Caco-2 (cell line): ENCODE data around the gene MUC22. TPM values are rescaled to one million over a fixed set of nuclear protein-coding genes. Genes with fewer than 3 reads are reported as not detected.
"Not testable (repeated sequence)": the region's sequence is repeated elsewhere in the genome, so short reads cannot be mapped to it uniquely, and the experiment has no call there.

Source experiments
- BruUV-seq: library from RNA; stranded (reverse); fragments of 400-500 nt; replicated peaks from 2 replicates; lab custom pipeline; 2021; lab: Mats Ljungman, UMichigan
- CTCF ChIA-PET: fragments of 300-600 bp; sonication (Branson Sonifier 250); formaldehyde crosslinking; loops from one replicate; lab custom pipeline; 2022; ENCODE audit warnings: antibody characterized with exemption; lab: Charles Lee
- POLR2A ChIA-PET: fragments of 300-600 bp; sonication (Branson Sonifier 250); formaldehyde crosslinking; loops from one replicate; lab custom pipeline; 2022; ENCODE audit warnings: antibody characterized with exemption; lab: Charles Lee
- DNase-seq, 2 experiments: peaks; one replicate each; pipeline versions ENCODE4 v3.0.0 to v3.0.0-alpha.2; 2020 to 2022
- H3K27me3 ChIP-seq: replicated peaks from 2 replicates; pipeline ENCODE4 v1.6.0; 2011; ENCODE audit warnings: low read length; ENCODE audit not compliant: control insufficient read depth, insufficient read depth
- H3K36me3 ChIP-seq: 2 replicates; pipeline ENCODE4 v1.5.1; 2011; ENCODE audit warnings: low read length; ENCODE audit not compliant: control insufficient read depth, insufficient read depth
- H3K4me1 ChIP-seq: fragments of 250-450 bp; sonication (Bioruptor Pico); 2 replicates; pipeline ENCODE4 v1.5.1; 2020; ENCODE audit warnings: mild to moderate bottlenecking
- H3K4me3 ChIP-seq: 2 replicates; pipeline ENCODE4 v1.5.1; 2011; ENCODE audit warnings: low read depth, mild to moderate bottlenecking, control low read depth, low read length
- H3K9me3 ChIP-seq: fragments of 250-450 bp; sonication (Bioruptor Pico); 2 replicates; pipeline ENCODE4 v1.5.1; 2020; ENCODE audit warnings: mild to moderate bottlenecking, moderate library complexity
- H3K27ac Mint-ChIP-seq: one replicate; pipeline ENCODE4 v1.8.0; 2022; ENCODE audit warnings: mixed read lengths; ENCODE audit not compliant: unreplicated experiment
- H3K27me3 Mint-ChIP-seq: one replicate; pipeline ENCODE4 v1.8.0; 2022; ENCODE audit warnings: mixed read lengths; ENCODE audit not compliant: insufficient read depth, unreplicated experiment
- H3K36me3 Mint-ChIP-seq: one replicate; pipeline ENCODE4 v1.8.0; 2022; ENCODE audit warnings: mild to moderate bottlenecking, mixed read lengths; ENCODE audit not compliant: insufficient read depth, unreplicated experiment
- H3K4me1 Mint-ChIP-seq: one replicate; pipeline ENCODE4 v1.8.0; 2022; ENCODE audit warnings: low read depth, mixed read lengths; ENCODE audit not compliant: unreplicated experiment
- H3K4me3 Mint-ChIP-seq: one replicate; pipeline ENCODE4 v1.8.0; 2022; ENCODE audit warnings: mild to moderate bottlenecking, moderate library complexity, mixed read lengths; ENCODE audit not compliant: unreplicated experiment
- H3K9me3 Mint-ChIP-seq: one replicate; pipeline ENCODE4 v1.8.0; 2022; ENCODE audit warnings: mixed read lengths; ENCODE audit not compliant: unreplicated experiment
- intact Hi-C: fragments of 100-400 bp; cut with micrococcal nuclease; formaldehyde crosslinking; loops from one replicate; pipeline ENCODE4 v1.10.0; 2022; ENCODE audit not compliant: unreplicated experiment
- total RNA-seq: library from RNA; stranded (reverse); gene quantifications from 2 replicates; pipeline ENCODE4 v1.2.3, GENCODE V29; 2022
- TF ChIP-seq, protein P1 (sequence below), 2 experiments: fragments of 200-600 bp in 1 of 2; IDR thresholded peaks; 1 replicate in 1 of 2; 2 replicates in 1 of 2; pipeline versions ENCODE4 v1.5.1 to v1.8.0; 2011 to 2022; ENCODE audit warnings: antibody characterized with exemption in 1 of 2, control low read depth in 1 of 2, inconsistent platforms in 1 of 2, low read depth in 1 of 2, low read length in 1 of 2, mild to moderate bottlenecking in 1 of 2, moderate library complexity in 1 of 2; ENCODE audit not compliant: insufficient read depth in 1 of 2, severe bottlenecking in 1 of 2, unreplicated experiment in 1 of 2

Gene MUC22
- total RNA-seq, 1 experiment from 2014 or later, result not detected

DNA sequence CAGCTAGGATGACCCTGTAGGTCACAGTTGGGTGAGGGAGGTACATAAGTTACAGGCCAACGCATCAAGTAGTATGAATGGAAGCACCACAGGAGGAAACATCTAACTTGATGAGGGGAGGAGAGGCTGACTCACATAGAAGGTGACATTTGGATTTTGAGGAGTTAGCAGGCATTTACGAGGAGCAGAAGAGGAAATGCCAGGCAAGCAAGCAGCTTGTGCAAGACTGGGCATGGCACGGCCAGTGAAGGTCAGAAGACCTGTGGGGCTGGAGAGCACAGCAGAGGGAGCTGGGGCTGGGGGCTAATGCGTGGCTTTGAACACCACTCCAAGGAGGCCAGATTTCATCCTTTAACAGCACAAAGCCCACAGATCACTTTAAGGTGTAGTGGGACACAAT is 37.8 kb downstream of the MUC22 start:
- peaks cover 3% of the 10 kb centered on the region for H3K27me3 Mint-ChIP-seq
- no peaks in the 10 kb centered on the region for H3K4me1 Mint-ChIP-seq
- no peaks in the 10 kb centered on the region for H3K36me3 ChIP-seq
- H3K27me3 ChIP-seq, result no peaks in the 10 kb centered on the region
- TF ChIP-seq, protein P1, sequence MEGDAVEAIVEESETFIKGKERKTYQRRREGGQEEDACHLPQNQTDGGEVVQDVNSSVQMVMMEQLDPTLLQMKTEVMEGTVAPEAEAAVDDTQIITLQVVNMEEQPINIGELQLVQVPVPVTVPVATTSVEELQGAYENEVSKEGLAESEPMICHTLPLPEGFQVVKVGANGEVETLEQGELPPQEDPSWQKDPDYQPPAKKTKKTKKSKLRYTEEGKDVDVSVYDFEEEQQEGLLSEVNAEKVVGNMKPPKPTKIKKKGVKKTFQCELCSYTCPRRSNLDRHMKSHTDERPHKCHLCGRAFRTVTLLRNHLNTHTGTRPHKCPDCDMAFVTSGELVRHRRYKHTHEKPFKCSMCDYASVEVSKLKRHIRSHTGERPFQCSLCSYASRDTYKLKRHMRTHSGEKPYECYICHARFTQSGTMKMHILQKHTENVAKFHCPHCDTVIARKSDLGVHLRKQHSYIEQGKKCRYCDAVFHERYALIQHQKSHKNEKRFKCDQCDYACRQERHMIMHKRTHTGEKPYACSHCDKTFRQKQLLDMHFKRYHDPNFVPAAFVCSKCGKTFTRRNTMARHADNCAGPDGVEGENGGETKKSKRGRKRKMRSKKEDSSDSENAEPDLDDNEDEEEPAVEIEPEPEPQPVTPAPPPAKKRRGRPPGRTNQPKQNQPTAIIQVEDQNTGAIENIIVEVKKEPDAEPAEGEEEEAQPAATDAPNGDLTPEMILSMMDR (IDR thresholded peaks at IDR 0.05; ENCODE audit: insufficient read depth in 1 of 2, low read depth in 1 of 2, low read length in 1 of 2, severe bottlenecking in 1 of 2, unreplicated experiment in 1 of 2), result no peak
- ChIA-PET POLR2A (no interaction called here), CTCF (interaction anchor here (1.4 kb wide), 1 partner anchor 23 kb away, joined by 3 read pairs; no protein-coding TSS in a partner anchor)
- H3K27ac Mint-ChIP-seq, result no peak overlapping the region
- H3K9me3 Mint-ChIP-seq, result no peaks in the 10 kb centered on the region
- intact Hi-C loops, result no loop called here
- DNase-seq, result no peak
- no peak overlapping the region for H3K4me3 ChIP-seq
- H3K9me3 ChIP-seq, result no peaks in the 10 kb centered on the region
- no peak overlapping the region for H3K4me3 Mint-ChIP-seq
- no TSS peak for BruUV-seq
- H3K36me3 Mint-ChIP-seq, result no peaks in the 10 kb centered on the region
- H3K4me1 ChIP-seq, result no peaks in the 10 kb centered on the region

DNA sequence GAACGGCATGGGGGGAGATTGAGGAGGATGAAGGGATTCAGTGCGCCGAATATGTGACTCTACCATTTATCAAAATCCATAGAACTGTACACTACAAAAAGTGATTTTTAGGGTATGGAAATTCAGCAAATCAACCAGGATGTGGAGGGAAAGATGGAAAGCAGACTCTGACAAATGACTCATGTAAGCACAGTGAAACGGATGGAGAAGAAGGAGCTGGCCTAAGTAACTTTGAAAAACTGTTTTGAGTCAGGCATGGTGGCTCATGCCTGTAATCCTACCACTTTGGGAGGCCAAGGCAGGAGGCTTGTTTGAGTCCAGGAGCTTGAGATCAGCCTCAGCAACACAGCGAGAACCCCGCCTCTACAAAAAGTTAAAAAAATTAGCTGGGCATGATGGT is 39.2 kb downstream of the MUC22 start:
- Mint-ChIP-seq H3K36me3 (no peaks in the 10 kb centered on the region), H3K27ac (no peak overlapping the region), H3K9me3 (no peaks in the 10 kb centered on the region), H3K4me3 (no peak overlapping the region), H3K27me3 (peaks cover 3% of the 10 kb centered on the region), H3K4me1 (no peaks in the 10 kb centered on the region)
- TF ChIP-seq, protein P1 (IDR thresholded peaks at IDR 0.05; ENCODE audit: insufficient read depth in 1 of 2, low read depth in 1 of 2, low read length in 1 of 2, severe bottlenecking in 1 of 2, unreplicated experiment in 1 of 2), result no peak
- no peak for DNase-seq
- no peak overlapping the region for H3K4me3 ChIP-seq
- POLR2A ChIA-PET, result no interaction called here
- no peaks in the 10 kb centered on the region for H3K4me1 ChIP-seq
- no peaks in the 10 kb centered on the region for H3K27me3 ChIP-seq
- H3K9me3 ChIP-seq, result no peaks in the 10 kb centered on the region
- CTCF ChIA-PET, result interaction anchor here (0.5 kb wide), 1 partner anchor 255 kb away, joined by 3 read pairs; no protein-coding TSS in a partner anchor
- H3K36me3 ChIP-seq, result no peaks in the 10 kb centered on the region
- no TSS peak for BruUV-seq
- intact Hi-C loops, result no loop called here

DNA sequence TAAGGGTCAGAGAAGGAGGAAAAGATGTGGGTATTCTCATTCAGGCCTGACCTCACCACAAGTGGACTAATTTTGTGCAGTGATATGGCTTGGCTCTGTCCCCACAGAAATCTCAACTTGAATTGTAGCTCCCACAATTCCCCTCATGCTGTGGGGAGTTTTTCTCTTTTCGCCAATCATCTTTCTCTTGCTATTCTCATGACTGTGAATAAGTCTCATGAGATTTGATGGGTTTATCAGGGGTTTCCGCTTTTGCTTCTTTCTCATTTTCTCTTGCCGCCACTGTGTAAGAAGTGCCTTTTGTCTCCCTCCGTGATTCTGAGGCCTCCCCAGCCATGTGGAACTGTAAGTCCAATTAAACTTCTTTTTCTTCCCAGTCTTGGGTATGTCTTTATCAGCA is 42.9 kb downstream of the MUC22 start:
- DNase-seq, H3K4me3 Mint-ChIP-seq, H3K27me3 ChIP-seq, BruUV-seq, H3K4me3 ChIP-seq, H3K4me1 Mint-ChIP-seq, H3K9me3 ChIP-seq, intact Hi-C loops, H3K27me3 Mint-ChIP-seq, POLR2A ChIA-PET, H3K27ac Mint-ChIP-seq, H3K4me1 ChIP-seq, H3K9me3 Mint-ChIP-seq, H3K36me3 Mint-ChIP-seq, H3K36me3 ChIP-seq: not testable (repeated sequence)
- CTCF ChIA-PET, result interaction anchor here (0.5 kb wide), 1 partner anchor 148 kb away, joined by 4 read pairs; no protein-coding TSS in a partner anchor

DNA sequence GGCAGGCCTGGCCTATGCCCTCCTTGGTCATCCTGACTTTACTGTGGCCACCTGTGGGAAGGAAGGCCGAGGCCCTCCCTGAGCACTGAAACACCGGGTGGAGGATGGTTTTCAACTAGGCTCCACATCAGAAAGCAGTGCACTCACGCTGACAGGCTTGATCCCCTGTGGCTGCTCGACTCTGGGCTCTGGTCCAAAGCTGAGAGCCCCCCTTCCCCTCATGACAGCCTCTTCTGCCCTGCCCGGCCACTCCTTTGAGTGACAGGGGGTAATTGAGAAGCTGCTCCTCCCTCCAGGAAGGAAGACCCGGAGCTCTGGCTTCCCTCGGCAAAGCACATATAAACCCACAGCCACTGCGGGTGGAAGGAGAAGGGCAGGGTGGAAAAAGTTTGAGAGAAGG is 43.6 kb downstream of the MUC22 start:
- H3K27me3 ChIP-seq, result no peaks in the 10 kb centered on the region
- no peaks in the 10 kb centered on the region for H3K9me3 ChIP-seq
- H3K9me3 Mint-ChIP-seq, result no peaks in the 10 kb centered on the region
- no peaks in the 10 kb centered on the region for H3K27me3 Mint-ChIP-seq
- no peak overlapping the region for H3K27ac Mint-ChIP-seq
- no TSS peak for BruUV-seq
- no peak for DNase-seq
- TF ChIP-seq, protein P1 (IDR thresholded peaks at IDR 0.05; ENCODE audit: insufficient read depth in 1 of 2, low read depth in 1 of 2, low read length in 1 of 2, severe bottlenecking in 1 of 2, unreplicated experiment in 1 of 2), result no peak
- POLR2A ChIA-PET, result no interaction called here
- H3K4me1 Mint-ChIP-seq, result no peaks in the 10 kb centered on the region
- intact Hi-C loops, result no loop called here
- H3K4me3 Mint-ChIP-seq, result no peak overlapping the region
- no peaks in the 10 kb centered on the region for H3K4me1 ChIP-seq
- no peaks in the 10 kb centered on the region for H3K36me3 Mint-ChIP-seq
- H3K4me3 ChIP-seq, result no peak overlapping the region
- CTCF ChIA-PET, result no interaction called here
- no peaks in the 10 kb centered on the region for H3K36me3 ChIP-seq
